SK-N-SH (cell line): ENCODE measurements around the gene PITPNB. TPM values are rescaled to one million over a fixed set of nuclear protein-coding genes. Genes with fewer than 3 reads are reported as not detected.

Experiments
- CTCF ChIA-PET: fragments of 300-600, 350-600 bp; formaldehyde crosslinking; extraction: SDS; loops from one replicate; lab custom pipeline; 2021; lab: Yijun Ruan, JAX
- POLR2A ChIA-PET: fragments of 350-600 bp; sonication (Branson Sonifier 250); formaldehyde crosslinking; extraction: SDS; loops from one replicate; lab custom pipeline; 2020; ENCODE audit warnings: antibody characterized with exemption, inconsistent platforms; lab: Yijun Ruan, JAX
- DNase-seq: peaks from one replicate; pipeline ENCODE4 v3.0.0; 2012
- H2AFZ ChIP-seq: fragments of 200-600 bp; sonication (generic); 2 replicates; pipeline ENCODE4 v1.8.1; 2016; ENCODE audit warnings: antibody characterized with exemption, mild to moderate bottlenecking, low read depth
- H3F3A ChIP-seq: fragments of 200-600 bp; sonication (generic); replicated peaks from 2 replicates; pipeline ENCODE3; 2016; ENCODE audit warnings: antibody characterized with exemption, mild to moderate bottlenecking; ENCODE audit not compliant: insufficient read depth
- H3K27ac ChIP-seq, 2 experiments: fragments of 200-500 bp in 1 of 2; fragments of 200-600 bp in 1 of 2; sonication (Bioruptor generic) in 1 of 2; sonication (generic), shearing (Covaris generic) in 1 of 2; 2 replicates each; pipeline versions ENCODE4 v1.5.1 to v1.6.1; 2014 to 2016; ENCODE audit warnings: low read depth in 2 of 2, inconsistent platforms in 1 of 2, low read length in 1 of 2, mild to moderate bottlenecking in 1 of 2, mixed read lengths in 1 of 2
- H3K27me3 ChIP-seq: fragments of 200-600 bp; sonication (generic), shearing (Covaris generic); 2 replicates; pipeline ENCODE4 v1.6.1; 2016; ENCODE audit warnings: mixed run types; ENCODE audit not compliant: insufficient read depth
- H3K36me3 ChIP-seq, 2 experiments: fragments of 200-500 bp in 1 of 2; fragments of 200-600 bp in 1 of 2; sonication (Bioruptor generic) in 1 of 2; sonication (generic) in 1 of 2; replicated peaks in 1 of 2; 2 replicates each; pipeline versions ENCODE3 to v1.5.1; 2014 to 2016; ENCODE audit warnings: low read length in 1 of 2, mild to moderate bottlenecking in 1 of 2; ENCODE audit not compliant: insufficient read depth in 2 of 2, control insufficient read depth in 1 of 2
- H3K4me1 ChIP-seq, 2 experiments: fragments of 200-500 bp in 1 of 2; fragments of 200-600 bp in 1 of 2; sonication (Bioruptor generic) in 1 of 2; sonication (generic), shearing (Covaris generic) in 1 of 2; 2 replicates each; pipeline versions ENCODE4 v1.5.1 to v1.6.1; 2014 to 2016; ENCODE audit warnings: low read depth in 1 of 2, low read length in 1 of 2, mixed run types in 1 of 2; ENCODE audit not compliant: insufficient read depth in 2 of 2, control insufficient read depth in 1 of 2
- H3K4me2 ChIP-seq: fragments of 200-600 bp; sonication (generic), shearing (Covaris generic); 2 replicates; pipeline ENCODE4 v1.6.1; 2017; ENCODE audit warnings: mixed run types
- H3K4me3 ChIP-seq, 2 experiments: fragments of 200-500 bp in 1 of 2; fragments of 200-600 bp in 1 of 2; sonication (Bioruptor generic) in 1 of 2; sonication (generic), shearing (Covaris generic) in 1 of 2; 2 replicates each; pipeline versions ENCODE4 v1.5.1 to v1.8.1; 2014 to 2016; ENCODE audit warnings: low read depth in 2 of 2, inconsistent platforms in 1 of 2, low read length in 1 of 2, mild to moderate bottlenecking in 1 of 2, mixed read lengths in 1 of 2, moderate library complexity in 1 of 2
- H3K79me2 ChIP-seq: fragments of 200-600 bp; sonication (generic); 2 replicates; pipeline ENCODE4 v1.8.1; 2017; ENCODE audit warnings: mild to moderate bottlenecking; ENCODE audit not compliant: insufficient read depth
- H3K9ac ChIP-seq: fragments of 200-600 bp; sonication (generic); 2 replicates; pipeline ENCODE4 v1.6.1; 2017; ENCODE audit warnings: mixed run types
- H3K9me2 ChIP-seq: fragments of 200-600 bp; sonication (generic); 2 replicates; pipeline ENCODE4 v1.6.1; 2017; ENCODE audit warnings: mixed run types
- H3K9me3 ChIP-seq: fragments of 200-600 bp; sonication (generic); 2 replicates; pipeline ENCODE4 v1.6.1; 2017; ENCODE audit warnings: mixed run types, mild to moderate bottlenecking, moderate library complexity
- H4K20me1 ChIP-seq: fragments of 200-600 bp; sonication (generic); 2 replicates; pipeline ENCODE4 v1.6.1; 2017; ENCODE audit warnings: mild to moderate bottlenecking, mixed run types; ENCODE audit not compliant: insufficient read depth
- CHD2 ChIP-seq: fragments of 150-350 bp; IDR thresholded peaks from 2 replicates; pipeline ENCODE4 v1.6.1; 2018; ENCODE audit warnings: low read length; ENCODE audit not compliant: partially characterized antibody
- CTCF ChIP-seq: fragments of 200-600 bp; sonication (generic); IDR thresholded peaks from 2 replicates; pipeline ENCODE4 v1.6.1; 2017; ENCODE audit warnings: antibody characterized with exemption, mild to moderate bottlenecking, moderate library complexity
- ELF1 ChIP-seq: IDR thresholded peaks from 2 replicates; pipeline ENCODE4 v1.4.0; 2012
- EZH2phosphoT487 ChIP-seq: fragments of 200-600 bp; sonication (generic); IDR thresholded peaks from 2 replicates; pipeline ENCODE4 v1.6.1; 2017; ENCODE audit warnings: low read depth, mixed run types, mild to moderate bottlenecking, antibody characterized with exemption, moderate library complexity, borderline replicate concordance
- FOSL2 ChIP-seq: IDR thresholded peaks from 2 replicates; pipeline ENCODE4 v1.4.0; 2012; ENCODE audit warnings: low read depth, mild to moderate bottlenecking, moderate library complexity, borderline replicate concordance
- GABPA ChIP-seq: IDR thresholded peaks from 2 replicates; pipeline ENCODE4 v1.4.0; 2012; ENCODE audit warnings: low read depth, mild to moderate bottlenecking
- GATA2 ChIP-seq: sonication (generic); formaldehyde crosslinking; IDR thresholded peaks from 2 replicates; pipeline ENCODE4 v1.5.0; 2020; ENCODE audit warnings: mild to moderate bottlenecking, missing genetic modification reagents
- IRF3 ChIP-seq: fragments of 150-350 bp; IDR thresholded peaks from 2 replicates; pipeline ENCODE4 v1.6.1; 2016; ENCODE audit warnings: mild to moderate bottlenecking, low read depth, low read length
- JUND ChIP-seq: IDR thresholded peaks from 2 replicates; pipeline ENCODE4 v1.4.0; 2012
- MEF2A ChIP-seq: IDR thresholded peaks from 2 replicates; pipeline ENCODE4 v1.4.0; 2012; ENCODE audit warnings: low read depth, borderline replicate concordance
- MXI1 ChIP-seq: IDR thresholded peaks from 2 replicates; pipeline ENCODE4 v1.6.1; 2012; ENCODE audit warnings: mild to moderate bottlenecking, low read depth, low read length, improper control_type of control experiment
- NFIC ChIP-seq: IDR thresholded peaks from 2 replicates; pipeline ENCODE4 v1.4.0; 2012; ENCODE audit warnings: borderline replicate concordance
- NRF1 ChIP-seq: IDR thresholded peaks from 2 replicates; pipeline ENCODE4 v1.6.1; 2012; ENCODE audit warnings: low read depth, mild to moderate bottlenecking, low read length
- RAD21 ChIP-seq: IDR thresholded peaks from 2 replicates; pipeline ENCODE4 v1.6.1; 2012; ENCODE audit warnings: mild to moderate bottlenecking, low read length
- RCOR1 ChIP-seq: fragments of 150-350 bp; IDR thresholded peaks from 2 replicates; pipeline ENCODE4 v1.6.1; 2017; ENCODE audit warnings: antibody characterized with exemption, low read length
- RFX5 ChIP-seq: IDR thresholded peaks from 2 replicates; pipeline ENCODE4 v1.6.1; 2012; ENCODE audit warnings: mild to moderate bottlenecking, improper control_type of control experiment, low read length
- TAF1 ChIP-seq: IDR thresholded peaks from 2 replicates; pipeline ENCODE4 v1.6.1; 2012; ENCODE audit warnings: low read depth, mild to moderate bottlenecking, low read length, moderate library complexity, borderline replicate concordance
- YY1 ChIP-seq: IDR thresholded peaks from 2 replicates; pipeline ENCODE4 v1.4.0; 2012; ENCODE audit warnings: low read depth, mild to moderate bottlenecking
- WGBS: methylation state at CpG from one replicate; pipeline ENCODE4 v1.1.6; 2017; ENCODE audit warnings: low lambda C conversion rate; 5-methylcytosine and 5-hydroxymethylcytosine counted together
- polyA plus RNA-seq, 3 experiments: library from polyadenylated mRNA; depleted of rRNA; stranded (reverse); fragments of >200 nt; gene quantifications; 2 replicates each; pipeline ENCODE4 v1.2.3, GENCODE V29; 2012
- TF ChIP-seq, protein P1 (sequence below): IDR thresholded peaks from 2 replicates; pipeline ENCODE4 v1.6.1; 2012; ENCODE audit warnings: mild to moderate bottlenecking, low read depth, low read length, moderate library complexity
- TF ChIP-seq, protein P2 (sequence below): IDR thresholded peaks from 2 replicates; pipeline ENCODE4 v1.4.0; 2012; ENCODE audit warnings: low read depth, borderline replicate concordance
- TF ChIP-seq, protein P3 (sequence below): IDR thresholded peaks from 2 replicates; pipeline ENCODE4; 2012

The PITPNB gene
- polyA plus RNA-seq, 1 of the 3 experiments (the other 2 are of a cell fraction), result 32.3 TPM

- TF ChIP-seq, protein P1, sequence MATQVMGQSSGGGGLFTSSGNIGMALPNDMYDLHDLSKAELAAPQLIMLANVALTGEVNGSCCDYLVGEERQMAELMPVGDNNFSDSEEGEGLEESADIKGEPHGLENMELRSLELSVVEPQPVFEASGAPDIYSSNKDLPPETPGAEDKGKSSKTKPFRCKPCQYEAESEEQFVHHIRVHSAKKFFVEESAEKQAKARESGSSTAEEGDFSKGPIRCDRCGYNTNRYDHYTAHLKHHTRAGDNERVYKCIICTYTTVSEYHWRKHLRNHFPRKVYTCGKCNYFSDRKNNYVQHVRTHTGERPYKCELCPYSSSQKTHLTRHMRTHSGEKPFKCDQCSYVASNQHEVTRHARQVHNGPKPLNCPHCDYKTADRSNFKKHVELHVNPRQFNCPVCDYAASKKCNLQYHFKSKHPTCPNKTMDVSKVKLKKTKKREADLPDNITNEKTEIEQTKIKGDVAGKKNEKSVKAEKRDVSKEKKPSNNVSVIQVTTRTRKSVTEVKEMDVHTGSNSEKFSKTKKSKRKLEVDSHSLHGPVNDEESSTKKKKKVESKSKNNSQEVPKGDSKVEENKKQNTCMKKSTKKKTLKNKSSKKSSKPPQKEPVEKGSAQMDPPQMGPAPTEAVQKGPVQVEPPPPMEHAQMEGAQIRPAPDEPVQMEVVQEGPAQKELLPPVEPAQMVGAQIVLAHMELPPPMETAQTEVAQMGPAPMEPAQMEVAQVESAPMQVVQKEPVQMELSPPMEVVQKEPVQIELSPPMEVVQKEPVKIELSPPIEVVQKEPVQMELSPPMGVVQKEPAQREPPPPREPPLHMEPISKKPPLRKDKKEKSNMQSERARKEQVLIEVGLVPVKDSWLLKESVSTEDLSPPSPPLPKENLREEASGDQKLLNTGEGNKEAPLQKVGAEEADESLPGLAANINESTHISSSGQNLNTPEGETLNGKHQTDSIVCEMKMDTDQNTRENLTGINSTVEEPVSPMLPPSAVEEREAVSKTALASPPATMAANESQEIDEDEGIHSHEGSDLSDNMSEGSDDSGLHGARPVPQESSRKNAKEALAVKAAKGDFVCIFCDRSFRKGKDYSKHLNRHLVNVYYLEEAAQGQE, result no peak
- no peak for TF ChIP-seq FOSL2
These were observed 61.6 kb downstream of the PITPNB start (continued) for GRCh38 chr22:27857443-27857842.

- Histone ChIP-seq H3K4me3 (no peak overlapping the region), H3K4me2 (no peak overlapping the region), H3K9me3 (no peaks in the 10 kb centered on the region), H3K27ac (peak overlapping the region in 1 of 2 experiments; percentile 99; a peak in 2 of 4 replicates), H3K79me2 (peaks cover 8% of the 10 kb centered on the region; the same call in 1 of the 2 replicates), H3K27me3 (no peaks in the 10 kb centered on the region), H3K9ac (no peak overlapping the region), H2AFZ (no peak overlapping the region), H3K4me1 (peaks cover 12 to 59% of the 10 kb centered on the region in 2 experiments; a peak in 3 of 4 replicates), H3K9me2 (no peaks in the 10 kb centered on the region), H4K20me1 (no peaks in the 10 kb centered on the region), H3F3A (no peaks in the 10 kb centered on the region), H3K36me3 (peaks cover 73 to 92% of the 10 kb centered on the region in 2 experiments)
- ChIA-PET CTCF (interaction anchor here (1.3 kb wide), 1 partner anchor 1100 kb away, joined by 4 read pairs; no protein-coding TSS in a partner anchor), POLR2A (no interaction called here)
- DNase-seq, result no peak
- no peak for TF ChIP-seq JUND
- TF ChIP-seq CHD2, result no peak
- no peak for TF ChIP-seq ELF1
- TF ChIP-seq EZH2phosphoT487, result no peak
- TF ChIP-seq RAD21, result no peak
- no peak for TF ChIP-seq NFIC
- TF ChIP-seq RFX5, result no peak
- TF ChIP-seq YY1, result no peak
- no peak for TF ChIP-seq NRF1
- no peak for TF ChIP-seq MEF2A
- TF ChIP-seq RCOR1, result no peak
- TF ChIP-seq GABPA, result no peak
- TF ChIP-seq, protein P2, sequence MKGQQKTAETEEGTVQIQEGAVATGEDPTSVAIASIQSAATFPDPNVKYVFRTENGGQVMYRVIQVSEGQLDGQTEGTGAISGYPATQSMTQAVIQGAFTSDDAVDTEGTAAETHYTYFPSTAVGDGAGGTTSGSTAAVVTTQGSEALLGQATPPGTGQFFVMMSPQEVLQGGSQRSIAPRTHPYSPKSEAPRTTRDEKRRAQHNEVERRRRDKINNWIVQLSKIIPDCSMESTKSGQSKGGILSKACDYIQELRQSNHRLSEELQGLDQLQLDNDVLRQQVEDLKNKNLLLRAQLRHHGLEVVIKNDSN, result no peak
- no peak for TF ChIP-seq MXI1
- TF ChIP-seq GATA2, result no peak
- no peak for TF ChIP-seq TAF1
- TF ChIP-seq, protein P3, sequence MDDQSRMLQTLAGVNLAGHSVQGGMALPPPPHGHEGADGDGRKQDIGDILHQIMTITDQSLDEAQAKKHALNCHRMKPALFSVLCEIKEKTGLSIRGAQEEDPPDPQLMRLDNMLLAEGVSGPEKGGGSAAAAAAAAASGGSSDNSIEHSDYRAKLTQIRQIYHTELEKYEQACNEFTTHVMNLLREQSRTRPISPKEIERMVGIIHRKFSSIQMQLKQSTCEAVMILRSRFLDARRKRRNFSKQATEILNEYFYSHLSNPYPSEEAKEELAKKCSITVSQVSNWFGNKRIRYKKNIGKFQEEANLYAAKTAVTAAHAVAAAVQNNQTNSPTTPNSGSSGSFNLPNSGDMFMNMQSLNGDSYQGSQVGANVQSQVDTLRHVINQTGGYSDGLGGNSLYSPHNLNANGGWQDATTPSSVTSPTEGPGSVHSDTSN, result no peak
- TF ChIP-seq IRF3, result no peak
- no peak for TF ChIP-seq CTCF
- no peak for TF ChIP-seq FOSL2
- 100% methylated on average over 4 of the region's 4 CpGs for WGBS
These were observed 62.7 kb downstream of the PITPNB start for GRCh38 chr22:27856386-27856785.
